ENCODE results near the gene SLCO2B1. TPM values are rescaled to one million over a fixed set of nuclear protein-coding genes. Genes with fewer than 3 reads are reported as not detected.

Gene SLCO2B1
- total RNA-seq, 1 donor from 2014 or later = 2.6 TPM

GRCh38 chr11:75152651-75153427 lies 1.9 kb downstream of the SLCO2B1 start:
- Histone ChIP-seq H3K79me2 (ENCODE audit: insufficient read depth, low read length) (no peaks in the 10 kb centered on the region), H3K9ac (ENCODE audit: low read length) (no peak overlapping the region), H2AFZ (ENCODE audit: low read depth, low read length) (no peak overlapping the region), H3K4me2 (ENCODE audit: low read length) (no peak overlapping the region), H3K4me3 (ENCODE audit: insufficient read depth, low read depth, low read length) (no peak overlapping the region), H4K20me1 (ENCODE audit: insufficient read depth, low read length) (no peaks in the 10 kb centered on the region), H3K36me3 (ENCODE audit: insufficient read depth, low read length) (no peaks in the 10 kb centered on the region), H3K27me3 (ENCODE audit: insufficient read depth, low read length) (peaks cover 21% of the 10 kb centered on the region), H3K27ac (ENCODE audit: low read depth, low read length) (no peak overlapping the region), H3K9me3 (ENCODE audit: insufficient read depth, low read depth, low read length) (no peaks in the 10 kb centered on the region), H3K4me1 (ENCODE audit: insufficient read depth, low read length) (no peaks in the 10 kb centered on the region)
- Mint-ChIP-seq H3K4me1 (ENCODE audit: low read depth, unreplicated experiment) (peaks cover 2% of the 10 kb centered on the region), H3K27ac (ENCODE audit: unreplicated experiment) (no peak overlapping the region), H3K4me3 (ENCODE audit: unreplicated experiment) (no peak overlapping the region), H3K9me3 (ENCODE audit: unreplicated experiment) (peaks cover 4% of the 10 kb centered on the region), H3K36me3 (ENCODE audit: low read depth, unreplicated experiment) (peaks cover 2% of the 10 kb centered on the region), H3K27me3 (ENCODE audit: low read depth, unreplicated experiment) (peaks cover 63% of the 10 kb centered on the region)
- TF ChIP-seq EZH2 (IDR thresholded peaks at IDR 0.05; ENCODE audit: insufficient read depth, low read length) (no peak), CTCF (IDR thresholded peaks at IDR 0.05; ENCODE audit: insufficient read depth, low read depth, low read length) (no peak)
- DNase-seq (ENCODE audit: low read depth) (no peak), FAIRE-seq (no peak)

- no peaks in the 10 kb centered on the region for H3K79me2 ChIP-seq (ENCODE audit: insufficient read depth, low read length)
- peaks cover 2% of the 10 kb centered on the region for H3K36me3 Mint-ChIP-seq (ENCODE audit: low read depth, unreplicated experiment)
- H3K4me3 ChIP-seq (ENCODE audit: insufficient read depth, low read depth, low read length) = no peak overlapping the region
- FAIRE-seq = no peak
- no peak for DNase-seq (ENCODE audit: low read depth)
- no peak overlapping the region for H3K4me2 ChIP-seq (ENCODE audit: low read length)
- no peaks in the 10 kb centered on the region for H4K20me1 ChIP-seq (ENCODE audit: insufficient read depth, low read length)
- no peak overlapping the region for H3K27ac ChIP-seq (ENCODE audit: low read depth, low read length)
- H3K4me1 ChIP-seq (ENCODE audit: insufficient read depth, low read length) = no peaks in the 10 kb centered on the region
- peaks cover 57% of the 10 kb centered on the region for H3K27me3 Mint-ChIP-seq (ENCODE audit: low read depth, unreplicated experiment)
- H3K9me3 Mint-ChIP-seq (ENCODE audit: unreplicated experiment) = peaks cover 4% of the 10 kb centered on the region
- H2AFZ ChIP-seq (ENCODE audit: low read depth, low read length) = no peak overlapping the region
- TF ChIP-seq CTCF (IDR thresholded peaks at IDR 0.05; ENCODE audit: insufficient read depth, low read depth, low read length) (no peak), EZH2 (IDR thresholded peaks at IDR 0.05; ENCODE audit: insufficient read depth, low read length) (no peak)
- H3K4me1 Mint-ChIP-seq (ENCODE audit: low read depth, unreplicated experiment) = peaks cover 2% of the 10 kb centered on the region
- no peak overlapping the region for H3K9ac ChIP-seq (ENCODE audit: low read length)
- H3K27ac Mint-ChIP-seq (ENCODE audit: unreplicated experiment) = no peak overlapping the region
- H3K9me3 ChIP-seq (ENCODE audit: insufficient read depth, low read depth, low read length) = no peaks in the 10 kb centered on the region
- no peaks in the 10 kb centered on the region for H3K36me3 ChIP-seq (ENCODE audit: insufficient read depth, low read length)
- no peak overlapping the region for H3K4me3 Mint-ChIP-seq (ENCODE audit: unreplicated experiment)
- peaks cover 16% of the 10 kb centered on the region for H3K27me3 ChIP-seq (ENCODE audit: insufficient read depth, low read length)
These were observed 4.0 kb downstream of the SLCO2B1 start for GRCh38 chr11:75154646-75155569.
